ENCODE data around the gene C1QB.

Gene C1QB

GRCh38 chr1:22635436-22635835 is 17.6 kb upstream of the C1QB start:
- Histone ChIP-seq H3K4me3 (ENCODE audit: extremely low read depth, insufficient read depth, low read length, poor library complexity, severe bottlenecking) (no peak overlapping the region), H3K27ac (ENCODE audit: low read depth, low read length, severe bottlenecking) (no peak overlapping the region), H3K4me1 (ENCODE audit: control insufficient read depth, insufficient read depth, low read length, poor library complexity, severe bottlenecking) (no peaks in the 10 kb centered on the region), H3K9me3 (ENCODE audit: control insufficient read depth, low read length) (peaks cover 3% of the 10 kb centered on the region), H3K36me3 (ENCODE audit: control insufficient read depth, insufficient read depth, low read length) (no peaks in the 10 kb centered on the region)
- 72 to 74% methylated on average over 5 of the region's 7 CpGs for WGBS, 2 experiments (ENCODE audit: insufficient coverage in 2 of 2)

GRCh38 chr1:22636353-22636752 is 16.7 kb upstream of the C1QB start, which contains the start of gene C1QA:
Gene C1QA, plus strand, starts transcription at chr1:22636628. Its CDS starts 989 bp downstream, at chr1:22637617.
- Histone ChIP-seq H3K4me1 (ENCODE audit: control insufficient read depth, insufficient read depth, low read length, poor library complexity, severe bottlenecking) (no peaks in the 10 kb centered on the region), H3K27ac (ENCODE audit: low read depth, low read length, severe bottlenecking) (no peak within 1 kb of the TSS), H3K4me3 (ENCODE audit: extremely low read depth, insufficient read depth, low read length, poor library complexity, severe bottlenecking) (no peak within 1 kb of the TSS), H3K36me3 (ENCODE audit: control insufficient read depth, insufficient read depth, low read length) (no peaks in the 10 kb centered on the region), H3K9me3 (ENCODE audit: control insufficient read depth, low read length) (peaks cover 3% of the 10 kb centered on the region)
- WGBS, 2 experiments (ENCODE audit: insufficient coverage in 2 of 2), result 84 to 100% methylated on average over 3 to 4 of the region's 5 CpGs

- 83 to 93% methylated on average over 6 of the region's 6 CpGs for WGBS, 2 experiments (ENCODE audit: insufficient coverage in 2 of 2)
- H3K36me3 ChIP-seq (ENCODE audit: control insufficient read depth, insufficient read depth, low read length), result no peaks in the 10 kb centered on the region
- peaks cover 3% of the 10 kb centered on the region for H3K9me3 ChIP-seq (ENCODE audit: control insufficient read depth, low read length)
- no peak overlapping the region for H3K4me3 ChIP-seq (ENCODE audit: extremely low read depth, insufficient read depth, low read length, poor library complexity, severe bottlenecking)
- H3K27ac ChIP-seq (ENCODE audit: low read depth, low read length, severe bottlenecking), result no peak overlapping the region
- H3K4me1 ChIP-seq (ENCODE audit: control insufficient read depth, insufficient read depth, low read length, poor library complexity, severe bottlenecking), result no peaks in the 10 kb centered on the region
Observed at GRCh38 chr1:22636927-22637326, 16.1 kb upstream of the C1QB start.

- Histone ChIP-seq H3K36me3 (ENCODE audit: control insufficient read depth, insufficient read depth, low read length) (no peaks in the 10 kb centered on the region), H3K27ac (ENCODE audit: low read depth, low read length, severe bottlenecking) (no peak overlapping the region)
- WGBS, 2 experiments (ENCODE audit: insufficient coverage in 2 of 2), result 92 to 97% methylated on average over 3 of the region's 3 CpGs
Observed at GRCh38 chr1:22637907-22638445, 15.1 kb upstream of the C1QB start.

GRCh38 chr1:22638476-22639234 is 14.4 kb upstream of the C1QB start:
- Histone ChIP-seq H3K36me3 (ENCODE audit: control insufficient read depth, insufficient read depth, low read length) (no peaks in the 10 kb centered on the region), H3K9me3 (ENCODE audit: control insufficient read depth, low read length) (peaks cover 3% of the 10 kb centered on the region), H3K4me3 (ENCODE audit: extremely low read depth, insufficient read depth, low read length, poor library complexity, severe bottlenecking) (no peak overlapping the region), H3K27ac (ENCODE audit: low read depth, low read length, severe bottlenecking) (no peak overlapping the region), H3K4me1 (ENCODE audit: control insufficient read depth, insufficient read depth, low read length, poor library complexity, severe bottlenecking) (no peaks in the 10 kb centered on the region)
- WGBS, 2 experiments (ENCODE audit: insufficient coverage in 2 of 2), result 89 to 94% methylated on average over 16 to 23 of the region's 23 CpGs

More at GRCh38 chr1:22637907-22638445, 15.1 kb upstream of the C1QB start:
- peaks cover 3% of the 10 kb centered on the region for H3K9me3 ChIP-seq (ENCODE audit: control insufficient read depth, low read length)
- H3K4me1 ChIP-seq (ENCODE audit: control insufficient read depth, insufficient read depth, low read length, poor library complexity, severe bottlenecking), result no peaks in the 10 kb centered on the region
- H3K4me3 ChIP-seq (ENCODE audit: extremely low read depth, insufficient read depth, low read length, poor library complexity, severe bottlenecking), result no peak overlapping the region

GRCh38 chr1:22639286-22639685 is 13.8 kb upstream of the C1QB start:
- WGBS, 2 experiments (ENCODE audit: insufficient coverage in 2 of 2), result 34 to 39% methylated on average over 5 to 7 of the region's 8 CpGs
- Histone ChIP-seq H3K4me3 (ENCODE audit: extremely low read depth, insufficient read depth, low read length, poor library complexity, severe bottlenecking) (no peak overlapping the region), H3K27ac (ENCODE audit: low read depth, low read length, severe bottlenecking) (no peak overlapping the region), H3K4me1 (ENCODE audit: control insufficient read depth, insufficient read depth, low read length, poor library complexity, severe bottlenecking) (no peaks in the 10 kb centered on the region), H3K36me3 (ENCODE audit: control insufficient read depth, insufficient read depth, low read length) (no peaks in the 10 kb centered on the region), H3K9me3 (ENCODE audit: control insufficient read depth, low read length) (peaks cover 3% of the 10 kb centered on the region)

GRCh38 chr1:22641247-22641646 is 11.8 kb upstream of the C1QB start:
- H3K4me3 ChIP-seq (ENCODE audit: extremely low read depth, insufficient read depth, low read length, poor library complexity, severe bottlenecking), result no peak overlapping the region
- H3K27ac ChIP-seq (ENCODE audit: low read depth, low read length, severe bottlenecking), result no peak overlapping the region
- no peaks in the 10 kb centered on the region for H3K36me3 ChIP-seq (ENCODE audit: control insufficient read depth, insufficient read depth, low read length)
- WGBS, 2 experiments (ENCODE audit: insufficient coverage in 2 of 2), result 72 to 75% methylated on average over 4 to 6 of the region's 8 CpGs
- H3K9me3 ChIP-seq (ENCODE audit: control insufficient read depth, low read length), result no peaks in the 10 kb centered on the region
- H3K4me1 ChIP-seq (ENCODE audit: control insufficient read depth, insufficient read depth, low read length, poor library complexity, severe bottlenecking), result no peaks in the 10 kb centered on the region

- Histone ChIP-seq H3K9me3 (ENCODE audit: control insufficient read depth, low read length) (no peaks in the 10 kb centered on the region), H3K27ac (ENCODE audit: low read depth, low read length, severe bottlenecking) (no peak overlapping the region), H3K4me3 (ENCODE audit: extremely low read depth, insufficient read depth, low read length, poor library complexity, severe bottlenecking) (no peak overlapping the region), H3K36me3 (ENCODE audit: control insufficient read depth, insufficient read depth, low read length) (no peaks in the 10 kb centered on the region), H3K4me1 (ENCODE audit: control insufficient read depth, insufficient read depth, low read length, poor library complexity, severe bottlenecking) (no peaks in the 10 kb centered on the region)
- 25 to 37% methylated on average over 4 to 9 of the region's 18 CpGs for WGBS, 2 experiments (ENCODE audit: insufficient coverage in 2 of 2)
Observed at GRCh38 chr1:22641906-22642636, 11.0 kb upstream of the C1QB start.

GRCh38 chr1:22643381-22643780 is 9.7 kb upstream of the C1QB start, which contains the start of gene C1QC:
Gene C1QC, plus strand, starts transcription at chr1:22643633. Its CDS starts 391 bp downstream, at chr1:22644024.
- no peaks in the 10 kb centered on the region for H3K36me3 ChIP-seq (ENCODE audit: control insufficient read depth, insufficient read depth, low read length)
- 81 to 95% methylated on average over 4 to 5 of the region's 8 CpGs for WGBS, 2 experiments (ENCODE audit: insufficient coverage in 2 of 2)
- no peaks in the 10 kb centered on the region for H3K9me3 ChIP-seq (ENCODE audit: control insufficient read depth, low read length)
- no peak within 1 kb of the TSS for H3K27ac ChIP-seq (ENCODE audit: low read depth, low read length, severe bottlenecking)
- H3K4me1 ChIP-seq (ENCODE audit: control insufficient read depth, insufficient read depth, low read length, poor library complexity, severe bottlenecking), result no peaks in the 10 kb centered on the region
- H3K4me3 ChIP-seq (ENCODE audit: extremely low read depth, insufficient read depth, low read length, poor library complexity, severe bottlenecking), result no peak within 1 kb of the TSS

GRCh38 chr1:22643928-22644327 is 9.1 kb upstream of the C1QB start:
- Histone ChIP-seq H3K36me3 (ENCODE audit: control insufficient read depth, insufficient read depth, low read length) (no peaks in the 10 kb centered on the region), H3K4me1 (ENCODE audit: control insufficient read depth, insufficient read depth, low read length, poor library complexity, severe bottlenecking) (no peaks in the 10 kb centered on the region), H3K27ac (ENCODE audit: low read depth, low read length, severe bottlenecking) (no peak overlapping the region), H3K4me3 (ENCODE audit: extremely low read depth, insufficient read depth, low read length, poor library complexity, severe bottlenecking) (no peak overlapping the region), H3K9me3 (ENCODE audit: control insufficient read depth, low read length) (no peaks in the 10 kb centered on the region)
- 70 to 96% methylated on average over 8 to 10 of the region's 12 CpGs for WGBS, 2 experiments (ENCODE audit: insufficient coverage in 2 of 2)

All from mesodermal cell (in vitro differentiated cells).